ENCODE data around the gene SPDYE6. TPM values are rescaled to one million over a fixed set of nuclear protein-coding genes. Genes with fewer than 3 reads are reported as not detected.

Gene SPDYE6
- total RNA-seq, 1 experiment from 2014 or later: not detected

DNA sequence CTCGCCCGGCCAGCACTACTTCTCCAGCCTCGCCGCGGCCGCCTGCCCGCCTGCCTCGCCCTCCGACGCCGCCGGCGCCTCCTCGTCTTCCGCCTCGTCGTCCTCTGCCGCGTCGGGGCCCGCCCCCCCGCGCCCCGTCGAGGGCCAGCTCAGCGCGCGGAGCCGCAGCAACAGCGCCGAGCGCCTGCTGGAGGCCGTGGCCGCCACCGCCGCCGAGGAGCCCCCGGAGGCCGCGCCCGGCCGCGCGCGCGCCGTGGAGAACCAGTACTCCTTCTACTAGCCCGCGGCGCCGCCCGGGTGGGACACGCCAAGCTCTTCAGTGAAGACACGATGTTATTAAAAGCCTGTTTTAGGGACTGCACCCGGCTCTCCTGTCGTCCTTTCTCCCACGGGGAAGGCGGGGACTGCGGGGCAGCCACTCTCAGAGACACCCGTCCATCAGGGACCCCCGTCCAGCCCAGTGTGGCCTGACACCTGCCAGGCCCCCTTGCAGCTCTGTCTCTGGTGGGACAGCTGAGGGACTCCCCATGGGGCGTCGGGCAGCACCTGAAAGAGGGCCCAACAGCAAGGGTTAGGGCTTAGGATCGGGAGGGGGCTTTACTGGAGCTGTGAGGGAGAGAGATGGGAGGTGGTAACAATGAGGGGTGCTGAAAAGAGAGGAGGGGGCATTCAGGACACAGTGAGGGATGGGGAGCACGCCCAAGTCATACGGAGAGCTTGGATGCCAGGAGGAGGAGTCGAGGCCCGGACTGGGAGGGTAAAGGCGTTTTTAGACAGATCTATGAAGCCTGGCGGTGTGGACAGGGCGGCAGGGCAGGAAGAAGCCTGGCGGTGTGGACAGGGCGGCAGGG, 34.7 kb downstream of the SPDYE6 start:
- TF ChIP-seq, protein P1, sequence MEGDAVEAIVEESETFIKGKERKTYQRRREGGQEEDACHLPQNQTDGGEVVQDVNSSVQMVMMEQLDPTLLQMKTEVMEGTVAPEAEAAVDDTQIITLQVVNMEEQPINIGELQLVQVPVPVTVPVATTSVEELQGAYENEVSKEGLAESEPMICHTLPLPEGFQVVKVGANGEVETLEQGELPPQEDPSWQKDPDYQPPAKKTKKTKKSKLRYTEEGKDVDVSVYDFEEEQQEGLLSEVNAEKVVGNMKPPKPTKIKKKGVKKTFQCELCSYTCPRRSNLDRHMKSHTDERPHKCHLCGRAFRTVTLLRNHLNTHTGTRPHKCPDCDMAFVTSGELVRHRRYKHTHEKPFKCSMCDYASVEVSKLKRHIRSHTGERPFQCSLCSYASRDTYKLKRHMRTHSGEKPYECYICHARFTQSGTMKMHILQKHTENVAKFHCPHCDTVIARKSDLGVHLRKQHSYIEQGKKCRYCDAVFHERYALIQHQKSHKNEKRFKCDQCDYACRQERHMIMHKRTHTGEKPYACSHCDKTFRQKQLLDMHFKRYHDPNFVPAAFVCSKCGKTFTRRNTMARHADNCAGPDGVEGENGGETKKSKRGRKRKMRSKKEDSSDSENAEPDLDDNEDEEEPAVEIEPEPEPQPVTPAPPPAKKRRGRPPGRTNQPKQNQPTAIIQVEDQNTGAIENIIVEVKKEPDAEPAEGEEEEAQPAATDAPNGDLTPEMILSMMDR (IDR thresholded peaks at IDR 0.05; ENCODE audit: unreplicated experiment): no peak
- H3K4me3 Mint-ChIP-seq (ENCODE audit: low read depth, unreplicated experiment): no peak overlapping the region
- peaks cover 6% of the 10 kb centered on the region for H3K36me3 Mint-ChIP-seq (ENCODE audit: insufficient read depth, unreplicated experiment)
- intact Hi-C loops (cut with micrococcal nuclease; ENCODE audit: unreplicated experiment): no loop called here
- no peaks in the 10 kb centered on the region for H3K9me3 Mint-ChIP-seq (ENCODE audit: low read depth, unreplicated experiment)
- H3K27me3 Mint-ChIP-seq (ENCODE audit: unreplicated experiment): no peaks in the 10 kb centered on the region
- no TSS peak for BruUV-seq (replicated peaks)
- no peak for DNase-seq
- CTCF ChIA-PET: no interaction called here
- H3K4me1 Mint-ChIP-seq (ENCODE audit: low read depth, unreplicated experiment): no peaks in the 10 kb centered on the region
- H3K27ac Mint-ChIP-seq (ENCODE audit: unreplicated experiment): no peak overlapping the region

DNA sequence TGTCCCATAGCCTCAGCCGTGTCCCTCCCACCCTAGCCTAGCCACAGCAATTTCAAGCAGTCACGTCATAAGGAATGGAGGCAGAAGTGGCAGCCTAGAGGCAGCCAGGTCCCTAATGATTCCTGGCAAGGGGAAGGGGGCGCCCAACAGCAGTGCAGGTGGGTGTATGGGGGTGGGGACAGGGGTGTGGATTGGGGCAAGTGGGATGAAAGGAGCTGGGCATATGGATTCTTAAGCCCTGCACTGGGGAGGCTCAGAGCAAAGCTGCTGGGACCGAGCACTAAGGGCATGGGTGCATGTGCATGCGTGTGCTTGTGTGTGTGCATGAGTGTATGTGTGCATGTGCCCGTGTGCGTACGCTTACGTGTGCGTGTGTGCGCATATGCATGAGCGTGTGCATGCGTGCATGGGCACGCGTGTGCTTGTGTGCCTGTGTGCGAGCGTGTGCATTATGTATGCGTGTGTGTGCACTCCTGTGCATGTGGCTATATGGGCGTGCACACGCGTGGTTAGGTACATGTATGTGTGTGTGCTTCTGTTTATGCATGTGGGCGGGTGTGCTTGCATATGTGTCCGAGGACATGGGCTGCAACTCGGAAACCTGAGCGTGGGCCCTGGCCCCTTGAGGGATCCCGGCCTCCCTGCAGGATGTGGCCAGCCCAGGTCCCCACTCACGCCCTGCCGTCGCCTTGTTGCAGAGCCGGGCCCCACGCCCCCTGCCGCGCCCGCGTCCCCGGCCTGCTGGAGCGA, 35.5 kb downstream of the SPDYE6 start:
- H3K4me1 Mint-ChIP-seq (ENCODE audit: low read depth, unreplicated experiment): no peaks in the 10 kb centered on the region
- TF ChIP-seq, protein P1 (IDR thresholded peaks at IDR 0.05; ENCODE audit: unreplicated experiment): no peak
- no peak for DNase-seq
- no peaks in the 10 kb centered on the region for H3K27me3 Mint-ChIP-seq (ENCODE audit: unreplicated experiment)
- H3K9me3 Mint-ChIP-seq (ENCODE audit: low read depth, unreplicated experiment): no peaks in the 10 kb centered on the region
- peaks cover 6% of the 10 kb centered on the region for H3K36me3 Mint-ChIP-seq (ENCODE audit: insufficient read depth, unreplicated experiment)
- no peak overlapping the region for H3K4me3 Mint-ChIP-seq (ENCODE audit: low read depth, unreplicated experiment)
- no TSS peak for BruUV-seq (replicated peaks)
- no peak overlapping the region for H3K27ac Mint-ChIP-seq (ENCODE audit: unreplicated experiment)
- CTCF ChIA-PET: no interaction called here
- intact Hi-C loops (cut with micrococcal nuclease; ENCODE audit: unreplicated experiment): no loop called here

DNA sequence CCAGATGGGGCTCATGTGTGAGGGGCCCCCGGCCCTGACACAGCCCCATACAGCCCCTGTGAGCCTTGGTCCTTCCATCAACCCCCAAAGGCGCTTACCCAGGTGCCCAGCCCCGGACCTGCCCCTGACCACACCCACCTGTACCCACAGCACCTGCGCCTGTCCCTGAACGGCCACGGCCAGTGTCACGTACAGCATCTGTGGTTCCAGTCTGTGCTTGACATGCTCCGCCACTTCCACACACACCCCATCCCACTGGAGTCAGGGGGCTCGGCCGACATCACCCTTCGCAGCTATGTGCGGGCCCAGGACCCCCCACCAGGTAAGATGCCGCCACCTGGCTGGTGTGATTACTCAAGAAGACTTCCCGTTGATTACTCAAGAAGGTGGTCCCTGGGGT, 36.1 kb downstream of the SPDYE6 start:
- no peak overlapping the region for H3K4me3 Mint-ChIP-seq (ENCODE audit: low read depth, unreplicated experiment)
- DNase-seq: no peak
- TF ChIP-seq, protein P1 (IDR thresholded peaks at IDR 0.05; ENCODE audit: unreplicated experiment): no peak
- H3K27me3 Mint-ChIP-seq (ENCODE audit: unreplicated experiment): no peaks in the 10 kb centered on the region
- H3K36me3 Mint-ChIP-seq (ENCODE audit: insufficient read depth, unreplicated experiment): peaks cover 6% of the 10 kb centered on the region
- no TSS peak for BruUV-seq (replicated peaks)
- intact Hi-C loops (cut with micrococcal nuclease; ENCODE audit: unreplicated experiment): no loop called here
- no peaks in the 10 kb centered on the region for H3K9me3 Mint-ChIP-seq (ENCODE audit: low read depth, unreplicated experiment)
- CTCF ChIA-PET: no interaction called here
- no peak overlapping the region for H3K27ac Mint-ChIP-seq (ENCODE audit: unreplicated experiment)
- H3K4me1 Mint-ChIP-seq (ENCODE audit: low read depth, unreplicated experiment): no peaks in the 10 kb centered on the region

DNA sequence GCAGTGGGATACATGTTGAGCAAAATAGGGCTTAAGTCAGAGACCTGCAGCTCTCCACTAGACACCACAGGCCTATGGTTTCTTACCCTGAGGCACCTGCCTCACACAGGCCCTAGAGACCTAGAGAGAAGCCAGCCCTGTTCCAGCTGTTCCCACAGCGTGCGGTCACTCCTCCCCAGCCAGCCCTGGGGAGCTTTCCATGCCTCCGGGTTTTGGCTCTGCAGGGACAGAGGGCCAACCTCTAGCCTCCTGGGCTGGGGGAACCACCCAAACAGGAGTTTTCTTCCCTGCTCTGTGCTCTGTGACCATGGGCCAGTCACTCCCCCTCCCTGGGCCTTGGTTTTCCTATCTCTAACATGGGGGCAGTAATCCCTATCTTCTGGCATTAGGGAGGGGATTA, 36.6 kb downstream of the SPDYE6 start:
- BruUV-seq (replicated peaks): no TSS peak
- Mint-ChIP-seq H3K27ac (ENCODE audit: unreplicated experiment) (no peak overlapping the region), H3K4me3 (ENCODE audit: low read depth, unreplicated experiment) (no peak overlapping the region), H3K27me3 (ENCODE audit: unreplicated experiment) (no peaks in the 10 kb centered on the region), H3K36me3 (ENCODE audit: insufficient read depth, unreplicated experiment) (peaks cover 6% of the 10 kb centered on the region), H3K4me1 (ENCODE audit: low read depth, unreplicated experiment) (no peaks in the 10 kb centered on the region), H3K9me3 (ENCODE audit: low read depth, unreplicated experiment) (no peaks in the 10 kb centered on the region)
- DNase-seq: no peak
- intact Hi-C loops (cut with micrococcal nuclease; ENCODE audit: unreplicated experiment): no loop called here
- TF ChIP-seq, protein P1 (IDR thresholded peaks at IDR 0.05; ENCODE audit: unreplicated experiment): no peak
- CTCF ChIA-PET: no interaction called here

All from Calu3 (cell line).